ENCODE data around the gene RBM17.

Gene RBM17

GRCh38 chr10:6143181-6143580 lies 54.3 kb downstream of the RBM17 start:
- Histone ChIP-seq H3K4me3 (ENCODE audit: low read depth in 1 of 2, low read length in 1 of 2) (peak overlapping the region; percentile 87 to 94), H3K4me1 (ENCODE audit: control insufficient read depth in 1 of 2, insufficient read depth in 1 of 2, low read depth in 1 of 2, low read length in 1 of 2) (peaks cover 75 to 78% of the 10 kb centered on the region in 2 experiments), H3K27ac (peak overlapping the region; percentile 99), H3K36me3 (no peaks in the 10 kb centered on the region), H3K9me3 (no peaks in the 10 kb centered on the region), H3K27me3 (no peaks in the 10 kb centered on the region)
- TF ChIP-seq, protein P1, sequence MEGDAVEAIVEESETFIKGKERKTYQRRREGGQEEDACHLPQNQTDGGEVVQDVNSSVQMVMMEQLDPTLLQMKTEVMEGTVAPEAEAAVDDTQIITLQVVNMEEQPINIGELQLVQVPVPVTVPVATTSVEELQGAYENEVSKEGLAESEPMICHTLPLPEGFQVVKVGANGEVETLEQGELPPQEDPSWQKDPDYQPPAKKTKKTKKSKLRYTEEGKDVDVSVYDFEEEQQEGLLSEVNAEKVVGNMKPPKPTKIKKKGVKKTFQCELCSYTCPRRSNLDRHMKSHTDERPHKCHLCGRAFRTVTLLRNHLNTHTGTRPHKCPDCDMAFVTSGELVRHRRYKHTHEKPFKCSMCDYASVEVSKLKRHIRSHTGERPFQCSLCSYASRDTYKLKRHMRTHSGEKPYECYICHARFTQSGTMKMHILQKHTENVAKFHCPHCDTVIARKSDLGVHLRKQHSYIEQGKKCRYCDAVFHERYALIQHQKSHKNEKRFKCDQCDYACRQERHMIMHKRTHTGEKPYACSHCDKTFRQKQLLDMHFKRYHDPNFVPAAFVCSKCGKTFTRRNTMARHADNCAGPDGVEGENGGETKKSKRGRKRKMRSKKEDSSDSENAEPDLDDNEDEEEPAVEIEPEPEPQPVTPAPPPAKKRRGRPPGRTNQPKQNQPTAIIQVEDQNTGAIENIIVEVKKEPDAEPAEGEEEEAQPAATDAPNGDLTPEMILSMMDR (IDR thresholded peaks at IDR 0.05): no peak

DNA sequence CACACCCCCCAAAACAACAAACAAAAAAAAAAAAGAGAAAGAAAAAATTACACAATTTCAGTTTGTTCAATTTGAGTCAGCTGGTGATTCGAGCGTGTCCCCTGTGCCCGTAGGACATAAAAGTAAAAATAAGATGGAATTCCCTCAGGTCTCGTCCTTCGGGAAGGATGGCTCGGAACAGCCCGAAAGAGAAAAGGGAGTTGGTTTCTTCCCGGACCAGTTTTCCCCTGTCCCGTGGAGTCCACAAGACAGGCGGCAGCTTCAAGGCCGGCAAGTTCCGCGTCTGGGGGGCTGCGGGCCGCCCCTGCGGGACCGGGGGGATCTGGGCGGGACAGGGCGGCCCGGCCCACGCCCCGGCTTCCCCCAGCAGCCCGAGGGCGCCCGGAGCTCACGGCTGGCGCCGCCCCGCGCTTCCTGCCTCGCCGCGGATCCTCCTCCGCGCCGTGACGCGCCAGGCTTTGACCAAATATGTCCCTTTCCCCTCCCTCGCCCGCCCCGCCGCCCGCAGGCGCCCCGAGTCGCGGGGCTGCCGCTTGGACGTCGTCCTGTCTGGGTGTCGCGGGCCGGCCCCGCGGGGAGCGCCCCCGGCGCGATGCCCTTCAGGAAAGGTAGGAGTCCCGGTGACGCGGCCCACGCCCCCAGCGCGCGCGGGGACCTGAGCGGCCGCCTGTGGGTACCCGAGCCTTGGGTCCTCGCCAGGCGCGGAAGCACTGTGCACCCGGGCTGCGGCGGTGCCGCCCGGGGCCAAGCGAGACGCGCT lies 55.8 kb downstream of the RBM17 start:
- H3K4me3 ChIP-seq (ENCODE audit: low read depth in 1 of 2, low read length in 1 of 2): peak overlapping the region; percentile 87 to 94

GRCh38 chr10:6145166-6145987 lies 56.5 kb downstream of the RBM17 start:
- H3K27me3 ChIP-seq: no peaks in the 10 kb centered on the region
- H3K27ac ChIP-seq: peak overlapping the region; percentile 99
- H3K9me3 ChIP-seq: no peaks in the 10 kb centered on the region
- TF ChIP-seq, protein P1 (IDR thresholded peaks at IDR 0.05): no peak
- peak overlapping the region; percentile 87 to 94 for H3K4me3 ChIP-seq (ENCODE audit: low read depth in 1 of 2, low read length in 1 of 2)
- peaks cover 88 to 91% of the 10 kb centered on the region in 2 experiments for H3K4me1 ChIP-seq (ENCODE audit: control insufficient read depth in 1 of 2, insufficient read depth in 1 of 2, low read depth in 1 of 2, low read length in 1 of 2)
- H3K36me3 ChIP-seq: no peaks in the 10 kb centered on the region

More for the DNA sequence above, 55.8 kb downstream of the RBM17 start:
- H3K36me3 ChIP-seq: no peaks in the 10 kb centered on the region
- peak overlapping the region; percentile 99 for H3K27ac ChIP-seq
- no peaks in the 10 kb centered on the region for H3K9me3 ChIP-seq
- TF ChIP-seq, protein P1 (IDR thresholded peaks at IDR 0.05): peak; percentile 59
- H3K27me3 ChIP-seq: no peaks in the 10 kb centered on the region
- H3K4me1 ChIP-seq (ENCODE audit: control insufficient read depth in 1 of 2, insufficient read depth in 1 of 2, low read depth in 1 of 2, low read length in 1 of 2): peaks cover 88 to 91% of the 10 kb centered on the region in 2 experiments

GRCh38 chr10:6146013-6146785 lies 57.4 kb downstream of the RBM17 start:
- Histone ChIP-seq H3K9me3 (no peaks in the 10 kb centered on the region), H3K4me3 (ENCODE audit: low read depth in 1 of 2, low read length in 1 of 2) (peak overlapping the region; percentile 87 to 94), H3K4me1 (ENCODE audit: control insufficient read depth in 1 of 2, insufficient read depth in 1 of 2, low read depth in 1 of 2, low read length in 1 of 2) (peaks cover 88 to 91% of the 10 kb centered on the region in 2 experiments), H3K36me3 (no peaks in the 10 kb centered on the region), H3K27ac (peak overlapping the region; percentile 99), H3K27me3 (no peaks in the 10 kb centered on the region)
- TF ChIP-seq, protein P1 (IDR thresholded peaks at IDR 0.05): no peak

GRCh38 chr10:6146921-6147320 lies 58.1 kb downstream of the RBM17 start:
- Histone ChIP-seq H3K36me3 (no peaks in the 10 kb centered on the region), H3K27ac (peak overlapping the region; percentile 99), H3K4me3 (ENCODE audit: low read depth in 1 of 2, low read length in 1 of 2) (peak overlapping the region in 1 of 2 experiments; percentile 87), H3K4me1 (ENCODE audit: control insufficient read depth in 1 of 2, insufficient read depth in 1 of 2, low read depth in 1 of 2, low read length in 1 of 2) (peaks cover 89 to 91% of the 10 kb centered on the region in 2 experiments), H3K27me3 (no peaks in the 10 kb centered on the region), H3K9me3 (no peaks in the 10 kb centered on the region)
- TF ChIP-seq, protein P1 (IDR thresholded peaks at IDR 0.05): no peak
